Esophagus mucosa (tissue), 1 donor: ENCODE data around the gene DNA2. TPM values are rescaled to one million over a fixed set of nuclear protein-coding genes. Genes with fewer than 3 reads are reported as not detected.

Source experiments
- ATAC-seq: fragments of 200-7000 bp; cut with Tn5 transposase; one replicate; pipeline ENCODE4 v1.9.1; 2020
- total RNA-seq: library from RNA; stranded (reverse); gene quantifications from one replicate; pipeline ENCODE4 v1.2.4, GENCODE V29; 2023
- donor health status: DM: yes; HTN: yes; CAD: no.

DNA2 gene
- total RNA-seq, 1 donor from 2014 or later: 4.6 TPM

DNA sequence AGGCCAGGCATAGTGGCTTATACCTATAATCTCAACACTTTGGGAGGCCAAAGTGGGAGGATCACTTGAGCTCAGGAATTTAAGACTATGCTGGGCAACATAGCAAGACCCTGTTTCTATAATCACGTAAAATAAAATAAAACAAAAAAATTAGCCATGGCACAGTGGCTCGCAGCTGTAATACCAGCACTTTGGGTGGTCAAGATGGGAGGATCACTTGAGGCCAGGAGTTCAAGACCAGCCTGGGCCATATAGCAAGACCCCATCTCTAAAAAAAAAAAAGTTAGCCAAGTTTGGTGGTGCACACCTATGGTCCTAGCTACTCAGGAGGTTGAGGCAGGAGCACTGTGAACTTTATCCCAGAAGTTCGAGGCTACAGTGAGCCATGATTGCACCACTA is 30.9 kb downstream of the DNA2 start:
- no peak for ATAC-seq

DNA sequence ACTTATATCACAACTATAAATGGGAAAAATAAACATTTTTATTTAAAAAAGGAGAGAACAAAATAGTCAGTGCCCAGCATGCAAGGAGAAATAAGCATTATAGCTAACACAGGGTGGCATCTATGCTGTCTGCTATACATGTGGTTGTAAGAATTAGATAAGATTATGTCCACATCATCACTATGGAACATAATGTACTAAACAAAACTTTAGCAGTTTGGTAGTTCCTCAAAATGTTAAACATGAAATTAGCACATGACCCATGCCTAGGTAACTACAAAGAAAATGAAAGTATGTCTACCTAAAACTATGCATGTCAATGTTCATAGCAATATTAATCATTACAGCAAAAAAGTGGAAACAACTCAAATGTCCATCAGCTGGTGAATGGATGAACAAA is 36.0 kb downstream of the DNA2 start:
- ATAC-seq: no peak

DNA sequence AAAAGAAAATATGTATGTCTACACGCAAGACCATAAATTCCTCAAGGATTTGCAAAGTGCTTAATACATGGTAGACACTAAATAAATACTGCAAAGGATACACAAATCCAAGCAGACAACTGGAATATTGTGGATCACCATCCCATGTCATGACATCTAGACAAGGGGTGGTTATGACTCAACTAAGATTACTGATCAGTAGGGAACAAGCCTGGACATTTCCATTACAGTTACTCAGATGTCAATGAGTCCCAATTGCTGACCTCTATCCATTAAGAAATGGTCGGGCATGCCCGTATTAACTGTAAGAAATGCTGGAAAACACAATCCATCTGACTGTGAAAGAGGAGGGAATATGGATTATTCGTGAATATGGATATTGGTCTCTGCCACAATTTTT is 37.1 kb downstream of the DNA2 start:
- no peak for ATAC-seq

DNA sequence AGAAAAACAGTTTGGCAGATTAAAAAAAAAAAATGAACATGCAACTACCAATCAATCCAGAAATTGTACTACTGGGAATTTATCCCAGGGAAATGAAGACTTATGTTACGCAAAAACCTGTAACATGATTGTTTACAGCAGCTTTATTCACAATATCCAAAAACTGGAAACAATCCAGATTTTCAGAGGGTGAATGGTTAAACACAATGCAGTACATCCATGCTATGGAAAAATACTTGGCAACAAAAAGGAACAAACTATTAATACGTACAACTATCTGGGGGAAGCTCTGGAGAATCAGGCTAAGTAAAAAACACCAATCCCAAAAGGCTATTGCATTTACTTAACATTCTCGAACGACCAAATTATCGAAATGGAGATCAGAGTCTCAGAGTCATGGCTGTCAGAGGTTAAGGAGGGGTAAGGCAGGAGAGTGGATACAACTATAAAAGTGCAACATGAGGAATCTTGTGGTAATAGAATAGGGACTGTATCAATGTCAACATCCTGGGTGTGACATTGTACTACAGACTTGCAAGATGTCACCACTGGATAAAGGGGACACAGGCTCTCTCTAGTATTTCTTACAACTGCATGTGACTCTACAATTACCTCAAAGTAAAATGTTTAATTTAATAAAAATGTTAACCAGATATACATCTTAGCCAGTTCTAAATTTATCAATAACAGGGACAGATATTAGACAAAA is 43.2 kb downstream of the DNA2 start:
- no peak for ATAC-seq

DNA sequence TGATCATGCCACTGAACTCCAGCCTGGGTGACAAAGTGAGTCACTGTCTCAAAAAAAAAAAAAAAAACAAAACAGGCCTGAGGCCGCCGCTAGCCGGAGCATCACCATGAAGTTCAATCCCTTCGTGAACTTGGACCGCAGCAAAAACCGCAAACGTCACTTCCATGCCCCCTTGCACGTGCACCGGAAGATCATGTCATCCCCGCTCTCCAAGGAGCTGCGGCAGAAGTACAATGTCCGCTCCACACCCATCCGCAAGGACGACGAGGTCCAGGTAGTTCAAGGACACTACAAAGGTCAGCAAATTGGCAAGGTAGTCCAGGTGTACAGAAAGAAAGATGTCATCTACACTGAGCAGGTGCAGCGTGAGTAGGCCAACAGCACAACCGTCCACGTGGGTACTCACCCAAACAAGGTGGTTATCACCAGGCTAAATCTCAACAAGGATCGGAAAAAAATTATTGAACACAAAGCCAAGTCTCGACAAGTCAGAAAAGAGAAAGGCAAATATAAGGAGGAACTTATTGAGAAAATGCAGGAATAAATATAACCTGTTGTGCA is 47.2 kb downstream of the DNA2 start:
- no peak for ATAC-seq

DNA sequence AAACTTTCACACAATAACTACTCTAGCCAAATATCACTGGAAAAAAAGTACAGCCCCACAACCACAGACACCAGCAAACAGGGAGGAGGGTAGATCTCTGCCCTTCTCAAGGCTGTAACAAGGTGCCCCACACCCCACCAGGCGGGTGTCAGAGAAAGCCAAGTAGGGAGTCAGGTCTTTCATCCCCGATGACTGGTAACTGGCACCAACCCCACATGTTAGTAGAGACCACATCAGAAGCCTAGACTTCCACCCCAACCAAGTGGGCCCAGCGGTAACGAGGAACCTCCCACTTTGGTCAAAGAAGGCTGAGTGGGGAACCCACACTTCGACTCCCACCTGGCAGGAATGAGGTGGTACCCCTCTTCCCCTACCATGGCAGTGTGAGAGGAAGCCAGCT is 48.3 kb downstream of the DNA2 start:
- no peak for ATAC-seq

DNA sequence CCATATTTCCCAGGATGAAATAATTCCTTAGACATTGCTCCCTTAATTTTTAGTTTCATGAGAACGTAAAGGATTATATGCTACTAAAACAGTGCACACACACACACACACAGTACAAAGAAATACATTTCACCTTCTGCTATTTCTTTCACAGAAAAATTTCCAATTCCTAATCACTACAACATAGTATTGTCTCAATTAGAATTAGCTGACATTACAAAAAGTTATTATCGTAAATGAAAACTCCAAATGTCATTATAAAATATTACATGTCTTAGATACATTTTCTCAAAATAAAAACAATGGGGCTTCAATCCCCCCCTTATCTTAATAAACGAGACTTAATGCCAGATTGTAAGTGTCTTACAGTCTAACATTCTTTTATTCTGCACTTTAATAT is 52.4 kb downstream of the DNA2 start:
- no peak for ATAC-seq

DNA sequence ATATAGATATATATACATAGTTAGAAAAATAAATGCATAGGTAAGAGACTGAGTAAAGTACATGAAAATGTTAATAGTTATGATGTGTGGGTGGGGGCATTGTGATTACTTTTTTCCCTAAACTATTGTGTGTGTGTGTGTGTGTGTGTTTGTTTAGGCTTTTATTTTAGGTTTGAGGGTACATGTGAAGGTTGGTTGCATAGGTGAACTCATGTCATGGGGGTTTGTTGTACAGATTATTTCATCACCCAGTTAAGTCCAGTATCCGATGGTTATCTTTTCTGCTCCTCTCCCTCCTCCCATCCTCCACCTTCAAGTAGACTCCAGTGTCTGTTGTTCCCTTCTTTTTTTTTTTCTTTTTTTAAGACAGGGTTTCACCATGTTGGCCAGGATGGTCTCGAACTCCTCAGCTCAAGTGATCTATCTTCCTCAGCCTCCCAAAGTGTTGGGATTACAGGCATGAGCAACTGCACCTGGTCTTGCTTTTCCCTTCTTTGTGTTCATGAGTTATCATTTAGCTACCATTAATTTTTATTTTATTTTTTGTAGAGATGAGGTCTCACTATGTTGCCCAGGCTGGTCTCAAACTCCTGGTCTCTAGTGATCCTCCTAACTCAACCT is 62.8 kb downstream of the DNA2 start:
- no peak for ATAC-seq

DNA sequence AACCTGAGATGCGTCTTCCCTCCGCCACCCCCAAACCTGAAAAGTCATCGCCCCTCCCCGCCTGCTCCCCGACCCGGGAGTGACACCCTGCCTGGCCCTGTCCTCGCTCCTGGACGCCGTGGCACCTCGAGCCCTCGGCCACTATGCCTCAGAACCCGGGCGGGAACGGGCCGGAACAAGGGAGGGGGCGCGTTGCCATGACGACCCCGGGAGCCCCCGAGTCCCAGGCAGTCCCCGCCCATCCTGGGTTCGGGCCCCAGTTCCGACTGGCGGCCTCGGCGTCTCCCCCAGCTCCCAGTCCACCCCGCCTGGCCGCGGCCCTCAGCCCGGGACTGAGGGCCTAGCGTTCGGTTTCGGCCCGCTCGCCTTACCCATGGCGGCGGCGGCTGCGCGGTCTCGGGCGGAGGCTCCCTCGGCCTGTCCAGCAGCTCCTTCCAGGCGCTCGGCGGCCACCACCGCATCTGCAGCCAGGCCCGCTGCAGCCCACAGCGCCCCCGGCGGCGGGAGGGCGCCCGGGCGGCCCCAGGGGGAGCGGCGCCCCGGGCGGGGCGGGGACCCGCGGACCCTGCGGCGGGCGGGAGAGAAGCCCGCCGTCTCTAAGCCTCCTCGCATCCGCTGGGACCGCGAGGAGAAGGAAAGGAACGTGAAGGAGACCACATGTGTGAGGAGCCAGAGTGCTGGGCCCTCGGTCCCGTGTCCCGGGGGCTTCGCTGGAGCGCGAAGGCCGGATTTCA is 64.8 kb downstream of the DNA2 start, which contains the start of gene RUFY2:
RUFY2 (minus strand) TSS at position 463 of the 734 bp plus-strand sequence; CDS start at position 375, 88 bp downstream.
- peak; percentile 97 for ATAC-seq

DNA sequence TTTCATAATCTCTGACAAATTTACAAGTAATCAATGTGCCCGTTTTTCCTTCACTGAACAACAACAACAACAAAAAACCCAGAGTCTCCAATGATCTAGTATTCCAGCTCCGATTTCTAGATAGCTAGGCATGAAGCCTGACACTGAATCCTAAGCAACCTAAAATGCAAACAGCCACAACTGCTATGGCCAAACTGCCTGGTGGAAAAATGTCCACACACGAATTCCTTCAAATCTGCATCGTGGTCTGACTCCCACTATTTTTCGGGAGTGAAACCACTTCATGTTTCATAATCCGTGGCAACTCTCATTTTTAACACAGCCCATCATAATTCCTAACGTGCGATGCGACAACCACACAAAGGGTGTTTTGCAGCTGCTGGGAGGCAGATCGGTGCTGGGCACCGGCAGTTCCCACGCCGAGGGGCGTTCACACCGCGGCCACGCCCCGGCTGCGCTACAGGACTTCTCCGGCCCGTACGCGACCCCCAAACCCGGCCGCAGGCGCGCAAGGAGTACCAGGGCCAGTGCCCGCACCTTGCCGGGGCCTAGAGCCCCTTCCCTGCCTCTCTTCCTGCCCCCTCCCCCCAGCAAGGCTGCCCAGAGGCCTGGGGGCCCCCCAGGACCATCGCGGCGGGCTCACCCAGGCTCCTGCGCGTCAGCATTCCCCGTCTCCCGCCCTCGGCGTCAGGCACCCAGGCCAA is 65.5 kb downstream of the DNA2 start:
- ATAC-seq: peak; percentile 53

DNA sequence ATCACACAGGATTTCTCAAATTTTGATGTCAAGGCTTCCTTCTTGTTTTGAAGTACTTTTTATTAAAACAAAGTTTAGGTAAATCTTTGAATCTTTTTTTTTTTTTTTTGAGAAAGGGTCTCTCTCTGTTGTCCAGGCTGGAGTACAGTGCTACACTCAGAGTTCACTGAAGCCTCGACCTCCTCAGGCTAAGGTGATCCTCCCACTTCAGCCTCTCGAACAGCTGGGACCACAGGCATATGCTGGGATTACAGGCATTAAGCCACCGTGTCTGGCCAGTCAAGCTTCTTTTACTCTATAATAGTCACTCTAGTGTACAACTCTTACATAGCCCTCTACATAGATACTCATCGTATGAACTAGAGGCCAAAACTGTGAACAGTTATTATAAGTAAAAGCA is 68.1 kb downstream of the DNA2 start:
- no peak for ATAC-seq

DNA sequence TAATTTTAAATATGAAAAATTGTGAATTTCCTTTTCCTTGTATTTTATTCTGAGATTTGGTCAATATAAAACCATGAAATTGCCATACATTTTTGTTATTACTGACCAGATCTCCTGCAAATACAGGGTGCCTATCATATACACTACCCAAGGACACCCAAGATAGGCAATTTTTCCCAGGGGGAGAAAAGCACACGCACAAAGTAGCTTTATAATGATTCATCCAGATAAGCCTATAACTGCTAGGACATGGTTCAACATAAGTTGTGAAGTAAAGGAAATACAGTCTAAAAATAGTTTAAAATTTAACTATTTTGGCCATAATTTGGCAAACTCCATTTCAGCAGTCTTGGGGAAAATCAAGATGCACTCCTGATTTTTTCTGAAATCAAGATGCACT is 69.5 kb downstream of the DNA2 start:
- ATAC-seq: no peak

DNA sequence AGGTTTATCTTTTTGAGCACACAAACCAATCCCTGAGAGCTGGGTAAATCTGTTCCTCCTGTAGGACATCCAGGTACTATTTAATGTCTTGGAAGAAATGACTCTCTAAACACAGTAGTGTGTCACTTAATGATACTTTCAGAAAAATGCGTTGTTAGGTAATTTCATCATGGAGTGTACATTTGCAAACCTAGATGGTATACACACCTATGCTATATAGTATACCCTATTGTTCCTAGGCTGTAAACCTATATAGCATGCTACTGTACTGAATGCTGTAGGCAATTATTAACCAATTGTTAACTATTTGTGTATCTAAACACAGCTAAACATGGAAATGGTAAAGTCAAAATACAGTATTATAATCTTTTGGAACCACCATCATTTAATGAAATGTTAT is 74.8 kb downstream of the DNA2 start:
- ATAC-seq: no peak

DNA sequence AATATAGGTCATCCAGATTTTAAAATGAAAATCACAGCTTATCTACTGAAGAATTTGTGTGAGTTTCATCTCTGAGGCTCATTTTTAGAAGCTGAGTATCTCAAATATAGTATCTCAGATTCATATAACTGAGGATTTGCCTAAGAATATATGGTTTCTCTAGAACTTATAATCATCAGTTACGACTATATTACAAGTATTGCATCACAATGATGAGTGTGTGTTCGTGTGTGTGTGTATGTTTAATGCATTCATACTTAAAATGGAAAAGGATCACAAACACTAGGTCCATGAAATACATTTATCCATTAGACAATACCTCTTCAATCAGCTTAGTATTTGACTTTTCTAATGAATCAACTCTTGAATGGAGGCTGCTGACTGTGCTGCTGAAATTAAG is 86.0 kb downstream of the DNA2 start:
- no peak for ATAC-seq

DNA sequence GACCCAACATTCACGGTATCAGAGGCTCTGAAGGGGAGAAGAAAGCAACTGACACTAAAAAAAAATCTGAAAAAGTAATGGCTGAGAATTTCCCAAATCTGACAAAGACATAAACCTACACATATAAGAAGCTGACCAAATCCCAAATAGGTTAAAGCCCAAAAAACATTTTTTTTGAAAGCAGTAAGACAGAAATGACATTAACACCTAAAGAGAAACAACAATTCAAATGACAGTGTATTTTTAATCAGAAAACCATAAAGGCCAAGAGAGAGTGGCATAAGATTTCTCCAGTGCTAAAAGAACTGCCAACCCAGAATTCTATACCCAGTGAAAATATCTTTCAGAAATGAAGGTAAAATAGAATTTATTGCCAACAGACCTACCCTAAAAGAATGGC is 100.2 kb downstream of the DNA2 start:
- ATAC-seq: no peak

DNA sequence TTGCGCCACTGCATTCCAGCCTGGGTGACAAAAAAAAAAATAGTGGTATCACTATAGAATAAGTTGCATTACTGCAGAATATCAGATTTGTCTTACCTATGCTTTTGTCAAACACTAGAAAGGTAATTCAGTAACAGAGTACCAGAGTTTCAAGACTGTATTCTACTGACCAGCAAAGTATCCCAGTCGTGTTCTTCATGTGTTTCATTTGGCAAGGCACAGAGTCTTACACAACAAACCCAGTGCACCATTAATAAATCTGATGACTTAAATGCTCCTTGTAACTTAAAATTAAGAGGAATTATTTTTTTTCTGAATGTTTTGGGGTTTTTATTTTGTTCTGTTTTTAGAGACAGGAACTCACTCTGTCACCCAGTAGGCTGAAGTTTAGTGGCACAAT is 104.7 kb downstream of the DNA2 start:
- no peak for ATAC-seq

DNA sequence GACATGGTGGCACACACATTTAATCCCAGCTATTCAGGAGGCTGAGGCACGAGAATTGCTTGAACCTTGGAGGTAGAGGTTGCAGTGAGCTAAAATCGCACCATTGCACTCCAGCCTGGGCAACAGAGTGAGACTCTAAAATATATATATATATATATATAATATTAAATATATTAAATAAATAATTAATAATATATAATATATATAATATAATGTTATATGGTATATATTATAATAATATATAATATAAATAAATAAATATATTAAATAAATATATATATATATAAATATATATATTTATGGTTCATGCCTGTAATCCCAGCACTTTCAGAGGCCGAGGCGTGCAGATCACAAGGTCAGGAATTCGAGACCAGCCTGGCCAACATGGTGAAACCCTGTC is 105.2 kb downstream of the DNA2 start:
- ATAC-seq: no peak

DNA sequence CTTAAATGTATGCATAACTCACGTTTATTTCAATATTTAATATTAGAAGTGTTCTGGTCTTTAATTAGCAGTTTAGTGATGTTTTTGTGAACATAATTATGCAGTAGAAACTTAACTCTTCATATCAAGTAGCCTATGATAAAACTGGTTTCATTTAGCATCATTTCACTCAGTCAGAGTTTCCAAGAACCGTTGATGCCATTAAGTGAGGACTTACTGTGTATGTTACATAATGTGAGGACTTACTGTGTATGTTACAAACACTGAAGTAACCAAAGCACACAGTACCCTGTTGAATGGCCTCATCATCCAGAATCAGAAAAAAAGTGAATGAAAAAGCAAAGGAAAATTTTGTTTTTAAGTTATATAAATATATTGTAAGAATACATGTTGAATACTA is 106.2 kb downstream of the DNA2 start:
- ATAC-seq: no peak

DNA sequence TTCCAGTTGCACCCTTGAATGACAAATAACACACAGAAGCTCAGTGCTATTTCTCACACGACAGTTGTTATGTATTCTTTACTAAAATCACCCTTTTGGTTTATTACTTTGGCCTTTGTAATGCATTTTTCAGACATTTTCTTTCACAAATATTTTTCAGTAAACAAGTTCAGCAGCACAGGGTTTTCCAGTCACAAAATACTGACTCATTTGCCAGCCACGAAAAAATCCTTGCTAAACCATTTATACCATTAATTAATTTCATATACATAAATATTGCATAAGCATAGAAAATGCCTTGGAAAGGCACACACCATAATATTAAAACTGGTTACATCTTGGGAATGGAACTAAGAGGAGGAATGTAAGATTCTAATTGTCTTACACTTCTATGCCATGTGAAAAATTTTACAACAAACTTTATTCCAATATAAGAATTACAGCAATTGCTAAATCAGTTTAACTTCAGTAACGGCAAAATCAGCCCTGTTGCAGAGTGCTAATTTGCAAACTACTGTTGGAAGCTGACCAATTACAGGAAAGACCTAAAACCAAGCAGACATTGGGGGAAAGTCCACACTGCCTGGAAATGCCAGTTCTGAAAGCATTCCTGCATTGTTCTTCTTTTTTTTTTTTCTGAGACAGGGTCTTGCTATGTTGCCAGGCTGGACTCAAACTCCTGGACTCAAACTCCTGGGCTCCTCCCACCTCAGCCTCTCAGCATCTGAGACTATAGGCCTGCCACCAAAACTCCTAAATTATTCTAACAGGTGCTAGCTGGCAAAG is 107.5 kb downstream of the DNA2 start:
- ATAC-seq: no peak
